A673 (cell line): ENCODE data around the gene DCAF16. TPM values are rescaled to one million over a fixed set of nuclear protein-coding genes. Genes with fewer than 3 reads are reported as not detected.
A peak's percentile ranks its signal among the peaks of the same experiment; 100 is the strongest.

Experiments used
- BruUV-seq: library from RNA; stranded (reverse); fragments of 400-500 nt; replicated peaks from 2 replicates; lab custom pipeline; 2021; lab: Mats Ljungman, UMichigan
- CTCF ChIA-PET: fragments of 300-600 bp; sonication (Branson Sonifier 250); formaldehyde crosslinking; loops from one replicate; lab custom pipeline; 2022; ENCODE audit warnings: antibody characterized with exemption; lab: Charles Lee
- POLR2A ChIA-PET: fragments of 300-600 bp; sonication (Branson Sonifier 250); formaldehyde crosslinking; loops from one replicate; lab custom pipeline; 2022; ENCODE audit warnings: antibody characterized with exemption; ENCODE audit not compliant: low non-redundant PET; lab: Charles Lee
- DNase-seq: peaks from one replicate; pipeline ENCODE4 v3.0.0-alpha.2; 2015; ENCODE audit warnings: low spot score
- H3K27ac ChIP-seq: fragments of 200-600 bp; sonication (generic); 2 replicates; pipeline ENCODE4 v1.5.1; 2016; ENCODE audit warnings: mixed run types, low read depth, mild to moderate bottlenecking, mixed read lengths, antibody characterized with exemption, low read length; ENCODE audit not compliant: poor library complexity, severe bottlenecking
- H3K27me3 ChIP-seq: fragments of 200-600 bp; sonication (generic); replicated peaks from 2 replicates; pipeline ENCODE4 v1.6.1; 2017; ENCODE audit warnings: mixed run types, low read depth, mild to moderate bottlenecking, mixed read lengths, antibody characterized with exemption, low read length; ENCODE audit not compliant: insufficient read depth, poor library complexity
- H3K36me3 ChIP-seq: fragments of 200-600 bp; sonication (generic); 2 replicates; pipeline ENCODE4 v1.6.1; 2016; ENCODE audit warnings: mixed run types, mild to moderate bottlenecking, mixed read lengths, antibody characterized with exemption, low read length; ENCODE audit not compliant: insufficient read depth, poor library complexity, severe bottlenecking
- H3K4me1 ChIP-seq: fragments of 200-600 bp; sonication (generic); 2 replicates; pipeline ENCODE4 v1.6.1; 2017; ENCODE audit warnings: mixed run types, mild to moderate bottlenecking, mixed read lengths, antibody characterized with exemption, low read length; ENCODE audit not compliant: insufficient read depth, poor library complexity, severe bottlenecking
- H3K4me3 ChIP-seq: fragments of 200-600 bp; sonication (generic); 2 replicates; pipeline ENCODE4 v1.5.1; 2016; ENCODE audit warnings: low read depth, mixed run types, mild to moderate bottlenecking, mixed read lengths, low read length; ENCODE audit not compliant: poor library complexity, severe bottlenecking
- H3K9me3 ChIP-seq: fragments of 200-600 bp; sonication (generic); 2 replicates; pipeline ENCODE4 v1.6.1; 2016; ENCODE audit warnings: mixed run types, low read depth, mild to moderate bottlenecking, mixed read lengths, antibody characterized with exemption, low read length; ENCODE audit not compliant: poor library complexity, severe bottlenecking
- CTCF ChIP-seq: fragments of 300-800, 200-600 bp; sonication (generic); conservative IDR thresholded peaks from 2 replicates; pipeline ENCODE4 v1.5.1; 2017; ENCODE audit warnings: low read depth, mild to moderate bottlenecking, antibody characterized with exemption, low read length, moderate library complexity, mixed read lengths
- EZH2 ChIP-seq: fragments of 200-600 bp; sonication (generic); IDR thresholded peaks from 2 replicates; pipeline ENCODE4 v1.6.1; 2017; ENCODE audit warnings: borderline replicate concordance, low read depth, mild to moderate bottlenecking, mixed read lengths, antibody characterized with exemption, low read length; ENCODE audit not compliant: poor library complexity, severe bottlenecking
- intact Hi-C: fragments of 100-400 bp; cut with micrococcal nuclease; formaldehyde crosslinking; loops from one replicate; pipeline ENCODE4 v1.10.0; 2022; ENCODE audit not compliant: unreplicated experiment
- total RNA-seq: library from RNA; stranded (reverse); gene quantifications from 2 replicates; pipeline ENCODE4 v1.2.3, GENCODE V29; 2021

DCAF16 gene
- total RNA-seq, 1 experiment from 2014 or later: 59.5 TPM

- H3K4me1 ChIP-seq: peaks cover 16% of the 10 kb centered on the region
- intact Hi-C loops: loop anchor here (5.0 kb wide), 1 partner anchor 775 kb away; no protein-coding TSS in a partner anchor
- ChIA-PET POLR2A (no interaction called here), CTCF (interaction anchor here (0.9 kb wide), 1 partner anchor 11 kb away, joined by 28 read pairs; no protein-coding TSS in a partner anchor)
- no peaks in the 10 kb centered on the region for H3K27me3 ChIP-seq
- H3K9me3 ChIP-seq: no peaks in the 10 kb centered on the region
- H3K36me3 ChIP-seq: peaks cover 89% of the 10 kb centered on the region
- BruUV-seq: no TSS peak
- peak; percentile 65 for DNase-seq
- H3K27ac ChIP-seq: no peak overlapping the region
- H3K4me3 ChIP-seq: no peak overlapping the region
- TF ChIP-seq EZH2 (no peak), CTCF (peak; percentile 60)
Observed at GRCh38 chr4:17817027-17817426, 6.5 kb upstream of the DCAF16 start.

GRCh38 chr4:17816142-17816541 lies 5.6 kb upstream of the DCAF16 start:
- no peak for TF ChIP-seq EZH2
- no peak for TF ChIP-seq CTCF
- DNase-seq: no peak
- H3K27me3 ChIP-seq: no peaks in the 10 kb centered on the region
- no peak overlapping the region for H3K27ac ChIP-seq
- H3K4me3 ChIP-seq: no peak overlapping the region
- no TSS peak for BruUV-seq
- POLR2A ChIA-PET: no interaction called here
- peaks cover 81% of the 10 kb centered on the region for H3K36me3 ChIP-seq
- CTCF ChIA-PET: no interaction called here
- H3K9me3 ChIP-seq: no peaks in the 10 kb centered on the region
- H3K4me1 ChIP-seq: peaks cover 16% of the 10 kb centered on the region
- intact Hi-C loops: loop anchor here (5.0 kb wide), 1 partner anchor 776 kb away; no protein-coding TSS in a partner anchor

- CTCF ChIA-PET: no interaction called here
- Histone ChIP-seq H3K4me3 (peak overlapping the region; percentile 7), H3K36me3 (peaks cover 63% of the 10 kb centered on the region), H3K27ac (peak overlapping the region; percentile 41), H3K4me1 (peaks cover 16% of the 10 kb centered on the region), H3K9me3 (no peaks in the 10 kb centered on the region), H3K27me3 (no peaks in the 10 kb centered on the region)
- TF ChIP-seq CTCF (no peak), EZH2 (no peak)
- no TSS peak for BruUV-seq
- intact Hi-C loops: loop anchor here (5.0 kb wide), 2 partner anchors 208 to 553 kb away; partner anchors contain the start of gene LCORL
- DNase-seq: no peak
- POLR2A ChIA-PET: interaction anchor here (0.7 kb wide), 1 partner anchor 615 kb away, joined by 4 read pairs; no protein-coding TSS in a partner anchor
Observed at GRCh38 chr4:17814140-17814539, 3.6 kb upstream of the DCAF16 start.
